Erythroblast (primary cell): ENCODE results near the gene FCER1G.

Experiments
- GATA1 ChIP-seq: IDR thresholded peaks from 2 replicates; pipeline ENCODE4 v1.6.1; 2011; ENCODE audit warnings: low read depth, mild to moderate bottlenecking, control low read depth, low read length, moderate library complexity
- POLR2A ChIP-seq: IDR thresholded peaks from 2 replicates; pipeline ENCODE4 v1.6.1; 2011; ENCODE audit warnings: mild to moderate bottlenecking, low read length

GRCh38 chr1:161189036-161189435 lies 26.1 kb upstream of the FCER1G start:
- TF ChIP-seq POLR2A (no peak), GATA1 (no peak)
